Stimulated activated CD4-positive, alpha-beta T cell treated with anti-CD3 and anti-CD28 coated beads, TNF-alpha, amount 100 ng/mL, for 48 hours (primary cell): ENCODE measurements around the gene PDE6G.
A peak's percentile ranks its signal among the peaks of the same experiment; 100 is the strongest.

Source experiments
- DNase-seq, 3 donors: peaks; one replicate each; pipeline ENCODE4 v3.0.0-alpha.2; 2020; ENCODE audit warnings: low read depth in 3 of 3

PDE6G gene

GRCh38 chr17:81662002-81662401 lies 5.7 kb upstream of the PDE6G start:
- DNase-seq: no peak

- no peak for DNase-seq
Measured at GRCh38 chr17:81660441-81660840, 4.1 kb upstream of the PDE6G start.

- no peak for DNase-seq
Measured at GRCh38 chr17:81659038-81659437, 2.7 kb upstream of the PDE6G start.

GRCh38 chr17:81656835-81657234 lies 493 bp upstream of the PDE6G start:
- DNase-seq: no peak

GRCh38 chr17:81655378-81656117 lies 794 bp downstream of the PDE6G start:
- DNase-seq: no peak

- no peak for DNase-seq
Measured at GRCh38 chr17:81652906-81653771, 3.2 kb downstream of the PDE6G start.

- no peak for DNase-seq
Measured at GRCh38 chr17:81651692-81652091, 4.7 kb downstream of the PDE6G start.

GRCh38 chr17:81650951-81651350 lies 5.4 kb downstream of the PDE6G start:
- DNase-seq: no peak

GRCh38 chr17:81648707-81649085 lies 7.6 kb downstream of the PDE6G start:
- DNase-seq: no peak

- no peak for DNase-seq
Measured at GRCh38 chr17:81648013-81648706, 8.2 kb downstream of the PDE6G start.

- no peak for DNase-seq
Measured at GRCh38 chr17:81647640-81648012, 8.7 kb downstream of the PDE6G start.

- no peak for DNase-seq
Measured at GRCh38 chr17:81646869-81647600, 9.3 kb downstream of the PDE6G start.

- DNase-seq: no peak
Measured at GRCh38 chr17:81644976-81645952, 11.1 kb downstream of the PDE6G start.

- no peak for DNase-seq
Measured at GRCh38 chr17:81644496-81644895, 11.8 kb downstream of the PDE6G start.

GRCh38 chr17:81641825-81642489 lies 14.4 kb downstream of the PDE6G start:
- DNase-seq: no peak

- DNase-seq: no peak
Measured at GRCh38 chr17:81640011-81640410, 16.3 kb downstream of the PDE6G start.

- DNase-seq: no peak
Measured at GRCh38 chr17:81638683-81639082, 17.7 kb downstream of the PDE6G start.

GRCh38 chr17:81636505-81637288 lies 19.6 kb downstream of the PDE6G start, which contains the start of the genes NPLOC4 and TSPAN10:
NPLOC4 (minus strand) TSS chr17:81637112; CDS start chr17:81636930, 182 bp downstream.
TSPAN10 (plus strand) TSS chr17:81637196; CDS start chr17:81642413, 5,217 bp downstream.
- peak; percentile 74 to 81 (median 78) for DNase-seq

- DNase-seq: no peak
Measured at GRCh38 chr17:81635973-81636504, 20.3 kb downstream of the PDE6G start.
